Activated naive CD4-positive, alpha-beta T cell treated with anti-CD3 and anti-CD28 coated beads for 36 hours (primary cell): ENCODE data around the gene DAB2IP. TPM values are rescaled to one million over a fixed set of nuclear protein-coding genes. Genes with fewer than 3 reads are reported as not detected.

Experiments
- CTCF ChIA-PET: fragments of 350-600 bp; sonication (Branson Sonifier 250); formaldehyde crosslinking; loops from one replicate; lab custom pipeline; 2021; ENCODE audit warnings: antibody characterized with exemption; lab: Charles Lee
- DNase-seq: peaks from one replicate; pipeline ENCODE4 v3.0.0-alpha.2; 2020
- H3K27ac Mint-ChIP-seq: one replicate; pipeline ENCODE4 v1.8.0; 2021; ENCODE audit warnings: mild to moderate bottlenecking, mixed read lengths
- H3K27me3 Mint-ChIP-seq: one replicate; pipeline ENCODE4 v1.8.0; 2021; ENCODE audit warnings: low read depth, mixed read lengths
- H3K36me3 Mint-ChIP-seq: one replicate; pipeline ENCODE4 v1.8.0; 2021; ENCODE audit warnings: low read depth, mixed read lengths
- H3K4me1 Mint-ChIP-seq: one replicate; pipeline ENCODE4 v1.8.0; 2021; ENCODE audit warnings: low read depth, mixed read lengths
- H3K4me3 Mint-ChIP-seq: one replicate; pipeline ENCODE4 v1.8.0; 2021; ENCODE audit warnings: mild to moderate bottlenecking, moderate library complexity, mixed read lengths
- H3K9me3 Mint-ChIP-seq: one replicate; pipeline ENCODE4 v1.8.0; 2021; ENCODE audit warnings: mixed read lengths
- intact Hi-C: fragments of 100-400 bp; cut with micrococcal nuclease; formaldehyde crosslinking; loops from one replicate; pipeline ENCODE4 v1.15.1; 2023
- total RNA-seq, 2 experiments: library from RNA; stranded (reverse); gene quantifications; one replicate each; pipeline ENCODE4 v1.2.3, GENCODE V29; 2021

Gene DAB2IP
- total RNA-seq, 2 experiments from 2014 or later, result 0.35 TPM; not detected in 1

DNA sequence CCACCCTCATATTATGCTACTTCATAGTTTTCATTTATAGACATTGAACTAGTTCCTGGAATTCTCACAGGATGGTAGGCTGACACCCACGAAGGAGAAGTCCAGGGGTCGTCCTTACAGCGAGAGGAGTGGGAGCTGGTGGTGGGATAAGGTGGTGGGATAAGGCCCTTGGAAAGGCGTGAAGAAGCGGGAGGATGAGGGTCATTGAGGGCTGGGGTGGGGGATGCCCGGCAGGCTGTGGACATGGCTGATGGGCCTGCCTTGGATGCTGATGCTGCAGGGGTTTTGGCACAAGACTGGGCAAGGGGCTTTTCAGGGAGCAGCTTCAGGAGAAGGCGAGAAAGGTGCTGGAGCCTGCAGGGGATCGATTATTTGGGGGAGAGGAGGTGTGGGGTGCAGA, 9.4 kb downstream of the DAB2IP start:
- no peaks in the 10 kb centered on the region for H3K36me3 Mint-ChIP-seq
- peaks cover 12% of the 10 kb centered on the region for H3K27me3 Mint-ChIP-seq
- H3K4me1 Mint-ChIP-seq, result no peaks in the 10 kb centered on the region
- intact Hi-C loops, result no loop called here
- DNase-seq, result no peak
- H3K9me3 Mint-ChIP-seq, result no peaks in the 10 kb centered on the region
- CTCF ChIA-PET, result no interaction called here
- H3K4me3 Mint-ChIP-seq, result no peak overlapping the region
- no peak overlapping the region for H3K27ac Mint-ChIP-seq

DNA sequence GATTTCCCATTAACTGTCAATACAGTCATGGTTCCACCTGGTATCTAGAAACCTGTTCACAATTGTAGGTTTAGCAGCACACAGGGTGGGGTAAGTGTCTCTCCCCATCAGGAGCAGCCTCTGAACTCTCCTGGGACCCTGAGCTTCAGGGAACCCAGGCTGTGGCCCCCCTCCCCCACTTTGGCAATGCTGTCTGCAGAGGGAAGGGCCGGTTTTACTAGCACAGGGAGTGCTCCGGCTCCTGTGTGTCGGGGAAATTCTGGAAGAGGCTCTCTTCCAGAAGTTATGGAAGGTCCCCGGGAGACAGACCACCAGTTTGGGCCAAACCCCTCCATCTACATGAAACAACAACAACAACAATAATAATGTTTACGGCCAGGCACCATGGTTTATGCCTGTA, 9.9 kb downstream of the DAB2IP start:
- Mint-ChIP-seq H3K4me3 (no peak overlapping the region), H3K36me3 (no peaks in the 10 kb centered on the region), H3K9me3 (no peaks in the 10 kb centered on the region), H3K27ac (no peak overlapping the region), H3K4me1 (no peaks in the 10 kb centered on the region), H3K27me3 (peaks cover 11% of the 10 kb centered on the region)
- DNase-seq, result no peak
- intact Hi-C loops, result no loop called here
- CTCF ChIA-PET, result no interaction called here

DNA sequence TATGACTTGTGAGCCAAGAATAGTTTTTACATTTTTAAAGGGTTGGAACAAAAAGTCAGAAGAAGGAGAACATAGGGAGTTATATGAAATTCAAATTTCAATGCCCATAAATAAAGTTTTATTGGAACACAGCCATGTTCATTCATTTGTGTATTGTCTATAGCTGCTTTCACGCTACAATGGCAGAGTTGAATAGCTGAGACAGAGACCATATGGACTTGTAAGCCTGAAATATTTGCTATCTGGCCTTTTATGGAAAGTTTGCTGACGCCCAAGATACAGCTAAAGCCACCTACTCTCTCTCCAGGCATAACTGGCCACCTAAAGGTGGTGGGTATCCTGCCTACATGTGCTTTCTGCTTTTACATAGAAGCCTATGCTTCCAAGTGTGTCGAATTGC, 10.9 kb downstream of the DAB2IP start:
- DNase-seq, result no peak
- CTCF ChIA-PET, result no interaction called here
- Mint-ChIP-seq H3K27me3 (peaks cover 6% of the 10 kb centered on the region), H3K9me3 (no peaks in the 10 kb centered on the region), H3K4me1 (no peaks in the 10 kb centered on the region), H3K27ac (no peak overlapping the region), H3K36me3 (no peaks in the 10 kb centered on the region), H3K4me3 (no peak overlapping the region)
- intact Hi-C loops, result no loop called here

DNA sequence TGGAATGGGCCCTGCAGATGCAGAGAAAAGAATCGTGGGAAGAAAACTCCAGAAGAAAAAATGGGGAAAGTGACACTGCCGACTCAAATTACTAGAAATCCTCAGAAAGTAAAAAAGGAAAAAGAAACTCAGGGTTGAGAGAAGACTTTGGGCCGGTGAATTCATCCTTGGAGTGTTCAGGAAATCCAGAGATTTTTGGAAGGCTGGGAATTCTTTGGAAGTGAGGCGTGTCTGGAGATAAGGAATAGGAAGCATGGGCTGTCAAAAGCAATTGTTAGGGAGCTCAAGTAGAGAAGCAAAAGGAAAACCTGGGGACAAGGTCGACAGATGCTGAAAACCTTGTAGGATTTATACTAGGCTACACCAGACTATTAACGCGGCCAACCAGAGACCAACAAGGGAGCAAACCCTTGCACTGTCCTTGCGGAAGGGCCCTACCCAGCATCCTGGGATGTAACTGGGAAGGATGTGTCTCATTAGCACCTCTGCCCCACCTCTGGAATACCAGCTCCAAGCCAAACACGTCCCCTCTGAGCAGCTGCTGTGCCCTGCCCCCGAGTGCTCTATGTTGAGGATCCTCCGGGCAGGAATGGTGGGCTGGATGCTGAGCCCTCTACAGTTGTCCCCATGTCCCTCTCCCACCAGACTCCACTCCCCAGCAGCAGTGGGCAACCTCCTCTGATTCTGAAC, 11.6 kb downstream of the DAB2IP start:
- CTCF ChIA-PET, result no interaction called here
- H3K4me1 Mint-ChIP-seq, result no peaks in the 10 kb centered on the region
- DNase-seq, result no peak
- intact Hi-C loops, result no loop called here
- H3K4me3 Mint-ChIP-seq, result no peak overlapping the region
- no peak overlapping the region for H3K27ac Mint-ChIP-seq
- no peaks in the 10 kb centered on the region for H3K9me3 Mint-ChIP-seq
- H3K36me3 Mint-ChIP-seq, result no peaks in the 10 kb centered on the region
- H3K27me3 Mint-ChIP-seq, result peaks cover 4% of the 10 kb centered on the region

DNA sequence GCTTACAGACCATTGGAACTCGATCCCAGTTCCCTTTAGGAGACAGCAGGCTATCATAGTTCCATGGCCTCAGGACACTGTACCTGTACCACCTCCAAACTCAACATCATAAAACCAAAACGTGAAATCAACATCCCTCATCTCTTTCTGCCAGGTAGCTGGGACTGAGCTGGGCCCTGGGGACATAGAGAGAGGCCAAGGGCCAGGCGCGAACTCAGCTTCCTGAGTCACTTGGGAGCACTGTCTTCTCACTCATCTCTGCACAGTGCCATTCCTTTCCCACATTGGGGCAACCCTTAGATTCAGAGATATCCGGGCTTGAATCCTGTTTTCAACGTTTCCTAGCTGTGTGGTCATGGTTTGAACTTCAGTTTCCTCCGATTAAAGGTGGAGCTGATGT, 12.2 kb downstream of the DAB2IP start:
- CTCF ChIA-PET, result no interaction called here
- H3K27me3 Mint-ChIP-seq, result peaks cover 4% of the 10 kb centered on the region
- H3K27ac Mint-ChIP-seq, result no peak overlapping the region
- H3K4me3 Mint-ChIP-seq, result no peak overlapping the region
- no peaks in the 10 kb centered on the region for H3K9me3 Mint-ChIP-seq
- intact Hi-C loops, result no loop called here
- no peak for DNase-seq
- H3K36me3 Mint-ChIP-seq, result no peaks in the 10 kb centered on the region
- no peaks in the 10 kb centered on the region for H3K4me1 Mint-ChIP-seq

DNA sequence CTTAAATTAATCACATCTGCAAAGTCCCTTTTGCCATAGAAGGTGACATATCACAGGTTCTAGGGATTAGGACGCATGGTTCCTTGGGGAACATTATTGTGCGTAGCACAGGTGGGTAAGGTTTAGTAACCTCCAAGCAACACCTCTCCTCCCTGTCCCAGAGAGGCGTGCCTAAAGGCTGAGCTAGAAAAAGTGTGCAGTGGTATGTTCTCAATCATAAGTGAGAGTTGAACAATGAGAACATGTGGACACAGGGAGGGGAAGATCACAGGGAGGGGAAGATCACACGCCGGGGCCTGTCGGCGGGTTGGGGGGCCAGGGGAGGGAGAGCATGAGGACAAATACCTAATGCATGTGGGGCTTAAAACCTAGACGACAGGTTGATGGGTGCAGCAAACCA, 14.9 kb downstream of the DAB2IP start:
- no peak overlapping the region for H3K27ac Mint-ChIP-seq
- H3K4me1 Mint-ChIP-seq, result no peaks in the 10 kb centered on the region
- no peaks in the 10 kb centered on the region for H3K36me3 Mint-ChIP-seq
- no peak for DNase-seq
- CTCF ChIA-PET, result no interaction called here
- no peak overlapping the region for H3K4me3 Mint-ChIP-seq
- no peaks in the 10 kb centered on the region for H3K9me3 Mint-ChIP-seq
- intact Hi-C loops, result no loop called here
- H3K27me3 Mint-ChIP-seq, result peaks cover 12% of the 10 kb centered on the region

DNA sequence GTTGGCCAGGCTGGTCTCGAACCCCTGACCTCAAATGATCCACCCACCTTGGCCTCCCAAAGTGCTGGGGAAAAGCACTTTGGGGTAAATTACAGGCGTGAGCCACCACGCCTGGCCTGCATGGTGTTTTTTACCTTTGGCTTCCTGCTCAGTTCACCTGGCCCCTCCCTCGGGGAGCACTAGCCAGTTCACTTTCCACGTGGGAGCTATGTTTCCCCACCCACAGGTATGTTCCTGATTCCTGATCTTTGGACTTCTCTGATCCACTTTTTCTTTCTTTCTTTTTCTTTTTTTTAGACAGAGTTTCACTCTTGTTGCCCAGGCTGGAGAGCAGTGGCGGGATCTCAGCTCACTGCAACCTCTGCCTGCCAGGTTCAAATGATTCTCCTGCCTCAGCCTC, 15.8 kb downstream of the DAB2IP start:
- peaks cover 12% of the 10 kb centered on the region for H3K27me3 Mint-ChIP-seq
- intact Hi-C loops, result no loop called here

DNA sequence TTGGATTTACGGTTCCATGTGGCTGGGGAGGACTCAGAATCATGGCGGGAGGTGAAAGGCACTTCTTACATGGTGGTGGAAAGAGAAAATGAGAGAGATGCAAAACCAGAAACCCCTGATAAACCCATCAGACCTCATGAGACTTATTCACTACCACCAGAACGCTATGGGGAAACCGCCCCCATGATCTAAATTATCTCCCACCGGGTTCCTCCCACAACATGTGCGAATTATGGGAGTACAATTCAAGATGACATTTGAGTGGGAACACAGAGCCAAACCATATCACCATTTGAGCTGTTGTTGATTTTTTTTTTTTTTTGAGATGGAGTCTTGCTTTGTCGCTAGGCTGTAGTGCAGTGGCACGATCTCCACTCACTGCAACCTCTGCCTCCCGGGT, 16.5 kb downstream of the DAB2IP start:
- CTCF ChIA-PET, result no interaction called here
- DNase-seq, result no peak
- H3K9me3 Mint-ChIP-seq, result no peaks in the 10 kb centered on the region
- no peaks in the 10 kb centered on the region for H3K36me3 Mint-ChIP-seq
- no peak overlapping the region for H3K27ac Mint-ChIP-seq
- no peaks in the 10 kb centered on the region for H3K4me1 Mint-ChIP-seq
- H3K27me3 Mint-ChIP-seq, result peaks cover 9% of the 10 kb centered on the region
- H3K4me3 Mint-ChIP-seq, result no peak overlapping the region
- intact Hi-C loops, result no loop called here

More for the DNA sequence above, 15.8 kb downstream of the DAB2IP start:
- no peaks in the 10 kb centered on the region for H3K9me3 Mint-ChIP-seq
- H3K27ac Mint-ChIP-seq, result no peak overlapping the region
- no peaks in the 10 kb centered on the region for H3K36me3 Mint-ChIP-seq
- CTCF ChIA-PET, result no interaction called here
- H3K4me1 Mint-ChIP-seq, result no peaks in the 10 kb centered on the region
- no peak overlapping the region for H3K4me3 Mint-ChIP-seq
- no peak for DNase-seq

DNA sequence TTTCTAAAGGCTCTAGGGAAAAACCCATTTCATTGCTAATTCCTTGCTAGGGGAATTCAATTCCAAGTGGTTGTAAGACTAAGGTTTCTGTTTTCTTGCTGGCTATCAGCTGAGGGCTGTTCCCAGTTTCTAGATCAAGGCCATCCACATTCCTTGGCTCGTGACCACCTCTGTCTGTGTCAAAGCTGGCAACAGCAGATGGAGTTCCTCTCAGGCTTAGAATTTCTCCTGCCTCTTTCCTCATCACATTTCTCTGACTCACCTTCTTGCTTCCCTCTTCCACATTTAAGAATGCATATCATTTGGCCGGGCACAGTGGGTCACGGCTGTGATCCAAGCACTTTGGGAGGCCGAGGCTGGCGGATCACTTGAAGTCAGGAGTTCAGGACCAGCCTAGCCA, 19.0 kb downstream of the DAB2IP start:
- no peaks in the 10 kb centered on the region for H3K9me3 Mint-ChIP-seq
- no peaks in the 10 kb centered on the region for H3K36me3 Mint-ChIP-seq
- intact Hi-C loops, result no loop called here
- peaks cover 9% of the 10 kb centered on the region for H3K27me3 Mint-ChIP-seq
- H3K4me3 Mint-ChIP-seq, result no peak overlapping the region
- CTCF ChIA-PET, result no interaction called here
- H3K27ac Mint-ChIP-seq, result no peak overlapping the region
- no peaks in the 10 kb centered on the region for H3K4me1 Mint-ChIP-seq
- DNase-seq, result no peak

DNA sequence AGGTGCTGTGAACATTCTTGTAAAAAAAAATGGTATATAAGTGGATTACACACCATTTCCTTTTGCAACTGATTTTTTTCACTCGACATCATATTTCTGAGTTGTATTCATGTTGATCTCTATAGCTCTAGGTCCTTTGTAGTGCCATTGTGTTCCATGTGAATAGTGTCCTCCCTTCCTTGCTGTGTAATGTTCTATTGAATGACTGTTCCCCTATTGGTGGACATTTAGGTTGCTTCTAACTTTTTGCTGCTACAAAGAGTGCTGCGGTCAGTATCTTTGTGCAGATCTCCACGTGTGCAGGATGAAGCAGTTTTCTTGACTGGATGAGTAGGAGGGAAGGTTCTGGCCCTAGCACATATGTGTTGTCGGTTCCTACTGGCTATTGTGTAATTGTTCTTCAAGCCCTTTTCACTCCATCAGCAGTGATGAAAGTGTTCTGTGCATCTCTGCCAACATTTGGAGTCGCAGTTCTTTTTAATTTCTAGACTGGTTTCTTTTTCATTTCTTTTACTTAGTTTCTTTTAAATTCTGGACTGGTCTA, 20.2 kb downstream of the DAB2IP start:
- Mint-ChIP-seq H3K36me3 (no peaks in the 10 kb centered on the region), H3K27me3 (peaks cover 9% of the 10 kb centered on the region), H3K27ac (no peak overlapping the region), H3K9me3 (no peaks in the 10 kb centered on the region), H3K4me3 (no peak overlapping the region), H3K4me1 (no peaks in the 10 kb centered on the region)
- CTCF ChIA-PET, result no interaction called here
- no peak for DNase-seq
- intact Hi-C loops, result no loop called here

DNA sequence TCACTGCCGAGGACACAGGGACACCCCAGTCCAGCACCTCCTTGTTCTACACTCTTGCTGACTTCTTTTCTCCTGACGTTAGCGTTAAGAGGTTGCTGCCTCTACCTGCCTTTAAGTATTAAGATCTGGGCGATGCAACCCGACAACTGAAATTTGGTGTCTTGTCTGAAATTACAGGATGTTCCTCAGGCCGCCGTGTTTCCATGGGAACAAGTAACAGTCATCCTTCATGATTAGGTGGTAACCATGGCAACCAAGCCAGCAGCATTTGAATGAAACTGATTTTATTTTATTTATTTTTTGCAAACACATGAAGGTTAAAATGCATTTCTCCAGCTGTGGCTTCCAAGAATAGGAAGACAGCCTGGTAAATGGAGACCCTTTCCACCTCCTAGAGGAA, 20.8 kb downstream of the DAB2IP start:
- Mint-ChIP-seq H3K36me3 (no peaks in the 10 kb centered on the region), H3K4me3 (no peak overlapping the region), H3K27me3 (peaks cover 9% of the 10 kb centered on the region), H3K4me1 (no peaks in the 10 kb centered on the region), H3K27ac (no peak overlapping the region), H3K9me3 (no peaks in the 10 kb centered on the region)
- intact Hi-C loops, result no loop called here
- CTCF ChIA-PET, result no interaction called here
- no peak for DNase-seq

DNA sequence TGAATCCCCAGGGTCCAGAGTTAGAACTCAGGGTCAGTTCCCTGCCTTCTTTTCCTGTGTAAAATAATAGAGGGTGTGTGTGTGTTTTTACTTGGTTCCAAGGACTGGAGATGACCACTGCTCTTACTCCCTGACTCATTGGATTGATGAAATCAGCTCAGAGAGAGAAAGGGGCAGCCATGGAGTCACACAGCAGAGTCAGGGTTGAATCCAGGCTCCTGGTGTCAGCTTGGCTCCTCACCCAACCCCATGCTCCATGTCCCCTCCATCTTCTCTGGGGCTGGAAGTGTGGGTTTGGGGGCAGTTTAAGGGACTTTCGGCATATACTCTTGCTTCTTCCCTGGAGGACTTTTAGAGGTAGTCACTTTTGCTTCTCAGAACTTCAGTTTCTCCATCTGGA, 21.6 kb downstream of the DAB2IP start:
- H3K36me3 Mint-ChIP-seq, result no peaks in the 10 kb centered on the region
- intact Hi-C loops, result no loop called here
- H3K4me3 Mint-ChIP-seq, result no peak overlapping the region
- no peak overlapping the region for H3K27ac Mint-ChIP-seq
- H3K4me1 Mint-ChIP-seq, result no peaks in the 10 kb centered on the region
- DNase-seq, result no peak
- no peaks in the 10 kb centered on the region for H3K9me3 Mint-ChIP-seq
- H3K27me3 Mint-ChIP-seq, result peaks cover 8% of the 10 kb centered on the region
- CTCF ChIA-PET, result no interaction called here

DNA sequence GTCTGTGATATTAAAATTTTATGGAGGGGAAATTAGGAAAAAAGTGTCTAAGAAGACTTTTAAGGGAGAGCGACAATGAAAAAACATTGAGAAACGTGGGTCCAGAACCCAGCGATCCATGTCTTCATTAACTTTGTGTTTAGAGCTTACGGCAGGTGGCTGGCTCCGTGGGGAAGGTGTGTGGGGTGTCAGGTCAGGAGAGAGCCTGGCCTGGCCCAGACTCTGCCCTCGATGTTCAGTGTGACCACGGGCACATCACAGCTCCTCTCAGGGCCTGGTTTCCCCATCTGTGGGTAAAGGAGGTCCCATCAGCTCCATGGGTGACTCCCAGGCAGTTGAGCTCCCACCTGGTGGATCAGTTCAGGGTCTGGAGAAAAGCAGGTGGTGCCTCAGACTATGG, 22.1 kb downstream of the DAB2IP start:
- no peak overlapping the region for H3K27ac Mint-ChIP-seq
- intact Hi-C loops, result no loop called here
- H3K4me1 Mint-ChIP-seq, result no peaks in the 10 kb centered on the region

More for the DNA sequence above, 22.1 kb downstream of the DAB2IP start:
- Mint-ChIP-seq H3K4me3 (no peak overlapping the region), H3K27me3 (peaks cover 9% of the 10 kb centered on the region), H3K9me3 (no peaks in the 10 kb centered on the region), H3K36me3 (no peaks in the 10 kb centered on the region)
- DNase-seq, result no peak
- CTCF ChIA-PET, result no interaction called here
